CD14-positive monocyte (primary cell): ENCODE data around the gene GALNT12. TPM values are rescaled to one million over a fixed set of nuclear protein-coding genes. Genes with fewer than 3 reads are reported as not detected.

ENCODE experiments used
- DNase-seq, 3 donors: peaks; one replicate each; pipeline ENCODE4 v3.0.0-alpha.2; 2011 to 2022
- H2AFZ ChIP-seq: 2 replicates; pipeline ENCODE4 v1.6.0; 2012; ENCODE audit warnings: mild to moderate bottlenecking, low read depth, low read length, inconsistent platforms; ENCODE audit not compliant: insufficient read depth, poor library complexity, severe bottlenecking
- H3K27ac ChIP-seq, 2 donors: 1 replicate in 1 of 2; 2 replicates in 1 of 2; pipeline ENCODE4 v1.5.1; 2012 to 2013; ENCODE audit warnings: low read length in 2 of 2, control low read depth in 1 of 2, inconsistent platforms in 1 of 2, low read depth in 1 of 2, mild to moderate bottlenecking in 1 of 2
- H3K27me3 ChIP-seq, 2 donors: one replicate each; pipeline versions ENCODE4 v1.6.0 to v1.6.1; 2011 to 2013; ENCODE audit warnings: low read length in 2 of 2; ENCODE audit not compliant: control insufficient read depth in 2 of 2, insufficient read depth in 2 of 2
- H3K36me3 ChIP-seq, 2 donors: replicated peaks in 1 of 2; 1 replicate in 1 of 2; 2 replicates in 1 of 2; pipeline versions ENCODE4 v1.5.1 to v1.6.1; 2012 to 2013; ENCODE audit warnings: low read length in 2 of 2, control low read depth in 1 of 2, inconsistent platforms in 1 of 2, mild to moderate bottlenecking in 1 of 2; ENCODE audit not compliant: insufficient read depth in 2 of 2, control insufficient read depth in 1 of 2
- H3K4me1 ChIP-seq, 2 donors: 1 replicate in 1 of 2; 2 replicates in 1 of 2; pipeline versions ENCODE4 v1.5.1 to v1.6.1; 2012 to 2013; ENCODE audit warnings: low read length in 2 of 2, control low read depth in 1 of 2, inconsistent platforms in 1 of 2, mild to moderate bottlenecking in 1 of 2, moderate library complexity in 1 of 2; ENCODE audit not compliant: insufficient read depth in 2 of 2, control insufficient read depth in 1 of 2
- H3K4me2 ChIP-seq: replicated peaks from 2 replicates; pipeline ENCODE3; 2012; ENCODE audit warnings: low read length, moderate library complexity, mild to moderate bottlenecking; ENCODE audit not compliant: poor library complexity, severe bottlenecking; ENCODE audit errors: extremely low read depth
- H3K4me3 ChIP-seq, 3 experiments: fragments of 200-600 bp in 1 of 3; sonication (generic) in 1 of 3; replicated peaks in 1 of 3; 1 replicate in 2 of 3; 2 replicates in 1 of 3; pipeline ENCODE4 v1.5.1; 2011 to 2013; ENCODE audit warnings: low read length in 3 of 3, mild to moderate bottlenecking in 3 of 3, control low read depth in 2 of 3, low read depth in 2 of 3, inconsistent platforms in 1 of 3, moderate library complexity in 1 of 3
- H3K79me2 ChIP-seq: 2 replicates; pipeline ENCODE4 v1.6.0; 2012; ENCODE audit warnings: mild to moderate bottlenecking, control low read depth, inconsistent platforms, low read length, moderate library complexity; ENCODE audit not compliant: insufficient read depth
- H3K9ac ChIP-seq: 2 replicates; pipeline ENCODE4 v1.6.0; 2017; ENCODE audit warnings: low read length, mild to moderate bottlenecking; ENCODE audit not compliant: insufficient read depth, poor library complexity, severe bottlenecking
- H3K9me3 ChIP-seq, 2 donors: replicated peaks in 1 of 2; 1 replicate in 1 of 2; 2 replicates in 1 of 2; pipeline versions ENCODE4 v1.5.1 to v1.6.1; 2012 to 2013; ENCODE audit warnings: low read length in 2 of 2, control low read depth in 1 of 2; ENCODE audit not compliant: control insufficient read depth in 1 of 2, insufficient read depth in 1 of 2
- H4K20me1 ChIP-seq: 2 replicates; pipeline ENCODE4 v1.6.0; 2012; ENCODE audit warnings: mild to moderate bottlenecking, low read length, control low read depth, moderate library complexity; ENCODE audit not compliant: insufficient read depth
- H3K27ac Mint-ChIP-seq, 7 donors: one replicate each; pipeline ENCODE4 v1.8.0; 2020; ENCODE audit warnings: mild to moderate bottlenecking in 7 of 7, mixed read lengths in 7 of 7, moderate library complexity in 6 of 7, inconsistent platforms in 2 of 7
- H3K27me3 Mint-ChIP-seq, 3 donors: one replicate each; pipeline ENCODE4 v1.8.0; 2021 to 2022; ENCODE audit warnings: low read depth in 3 of 3, mild to moderate bottlenecking in 3 of 3, mixed read lengths in 3 of 3, moderate library complexity in 3 of 3, inconsistent platforms in 1 of 3
- H3K36me3 Mint-ChIP-seq, 2 donors: one replicate each; pipeline ENCODE4 v1.8.0; 2020; ENCODE audit warnings: mixed read lengths in 2 of 2, inconsistent platforms in 1 of 2, mild to moderate bottlenecking in 1 of 2
- H3K4me1 Mint-ChIP-seq: one replicate; pipeline ENCODE4 v1.8.0; 2020; ENCODE audit warnings: mild to moderate bottlenecking, mixed read lengths
- H3K4me3 Mint-ChIP-seq, 2 donors: one replicate each; pipeline ENCODE4 v1.8.0; 2020; ENCODE audit warnings: mild to moderate bottlenecking in 2 of 2, mixed read lengths in 2 of 2, moderate library complexity in 1 of 2
- H3K9me3 Mint-ChIP-seq, 7 donors: one replicate each; pipeline ENCODE4 v1.8.0; 2020 to 2022; ENCODE audit warnings: mixed read lengths in 7 of 7, mild to moderate bottlenecking in 6 of 7, moderate library complexity in 6 of 7, inconsistent platforms in 2 of 7
- WGBS: methylation state at CpG from one replicate; pipeline ENCODE4 v1.1.5; 2013; ENCODE audit warnings: missing lambda C conversion rate; ENCODE audit not compliant: insufficient coverage; 5-methylcytosine and 5-hydroxymethylcytosine counted together
- intact Hi-C, 2 donors: fragments of 100-400 bp; cut with micrococcal nuclease; formaldehyde crosslinking; loops; one replicate each; pipeline versions ENCODE4 v1.15.0 to v1.15.1; 2023
- polyA plus RNA-seq, 3 donors: library from polyadenylated mRNA; depleted of rRNA in 1 of 3; unstranded in 2 of 3; stranded (reverse) in 1 of 3; fragments of 300-500 nt in 2 of 3; fragments of >200 nt in 1 of 3; fragmentation: Illumina TruSeq in 2 of 3; gene quantifications; 1 replicate in 2 of 3; 2 replicates in 1 of 3; pipeline ENCODE4 v1.2.3, GENCODE V29; 2012 to 2021
- TF ChIP-seq, protein P1 (sequence below): fragments of 200-600 bp; IDR thresholded peaks from one replicate; pipeline ENCODE4 v1.8.0; 2022; ENCODE audit warnings: antibody characterized with exemption, mild to moderate bottlenecking

The GALNT12 gene
- polyA plus RNA-seq, 3 donors = 0.16 TPM; not detected in 2

DNA sequence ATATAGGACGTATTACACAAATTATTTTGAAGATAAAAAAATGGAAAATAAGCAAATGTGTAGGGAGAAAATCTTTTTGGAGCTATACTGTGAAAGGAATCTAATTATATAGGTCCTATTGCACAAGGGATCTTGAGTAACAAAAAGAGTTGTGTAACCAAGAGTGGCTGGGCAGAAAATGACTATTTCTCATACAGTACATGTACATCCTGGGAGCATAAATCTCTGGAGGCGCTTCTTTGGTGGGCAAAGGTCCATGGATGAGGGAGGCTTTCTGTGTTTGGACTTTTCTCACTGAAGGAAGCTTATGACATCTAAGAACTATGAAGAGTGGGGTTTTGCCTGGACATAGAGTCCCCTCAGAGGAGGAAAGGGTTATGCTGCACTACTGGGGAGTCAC, 40.9 kb upstream of the GALNT12 start:
- intact Hi-C loops = no loop called here
- H3K4me1 Mint-ChIP-seq = peaks cover 37% of the 10 kb centered on the region

DNA sequence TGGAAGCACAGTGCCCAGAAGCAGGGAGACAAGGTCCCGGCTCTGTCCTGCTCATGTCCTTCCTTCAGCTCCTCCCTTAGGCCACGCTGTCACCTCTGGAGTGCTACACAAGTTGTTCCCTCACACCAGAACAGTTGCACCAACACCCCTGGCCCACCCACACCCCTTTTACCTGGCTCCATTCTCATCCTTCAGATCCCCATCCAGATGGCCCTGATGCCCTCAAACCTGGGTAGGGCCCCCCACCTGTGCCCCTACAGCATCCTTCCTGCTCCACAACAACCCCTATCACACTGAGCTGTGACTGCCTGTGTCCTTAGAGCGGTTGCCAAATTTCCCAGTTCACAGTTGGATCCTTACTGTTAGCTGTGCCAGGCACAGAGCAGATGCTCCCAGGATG, 40.3 kb upstream of the GALNT12 start:
- intact Hi-C loops = no loop called here
- H3K27ac Mint-ChIP-seq = peak overlapping the region in 3 of 7 donors; percentile 31 to 68 (median 68)
- H3K4me1 ChIP-seq = peaks cover 23 to 27% of the 10 kb centered on the region in 2 donors
- WGBS = 78% methylated on average over 2 of the region's 3 CpGs
- peaks cover 37% of the 10 kb centered on the region for H3K4me1 Mint-ChIP-seq
- H3K79me2 ChIP-seq = no peaks in the 10 kb centered on the region
- H3K9me3 ChIP-seq = no peaks in the 10 kb centered on the region
- no peaks in the 10 kb centered on the region for H4K20me1 ChIP-seq
- H3K36me3 Mint-ChIP-seq = peaks cover 0 to 4% of the 10 kb centered on the region in 2 donors
- no peak overlapping the region for H3K4me3 Mint-ChIP-seq
- H3K9me3 Mint-ChIP-seq = peaks cover 0 to 8% (median 4%) of the 10 kb centered on the region in 7 donors
- H3K4me2 ChIP-seq = peak overlapping the region; percentile 60
- H3K27ac ChIP-seq = peak overlapping the region in 1 of 2 donors; percentile 48
- H3K27me3 Mint-ChIP-seq = peaks cover 0 to 3% (median 0%) of the 10 kb centered on the region in 3 donors
- no peak for DNase-seq
- H3K36me3 ChIP-seq = no peaks in the 10 kb centered on the region
- H3K4me3 ChIP-seq = peak overlapping the region in 1 of 3 experiments; percentile 38
- H3K27me3 ChIP-seq = no peaks in the 10 kb centered on the region
- TF ChIP-seq, protein P1, sequence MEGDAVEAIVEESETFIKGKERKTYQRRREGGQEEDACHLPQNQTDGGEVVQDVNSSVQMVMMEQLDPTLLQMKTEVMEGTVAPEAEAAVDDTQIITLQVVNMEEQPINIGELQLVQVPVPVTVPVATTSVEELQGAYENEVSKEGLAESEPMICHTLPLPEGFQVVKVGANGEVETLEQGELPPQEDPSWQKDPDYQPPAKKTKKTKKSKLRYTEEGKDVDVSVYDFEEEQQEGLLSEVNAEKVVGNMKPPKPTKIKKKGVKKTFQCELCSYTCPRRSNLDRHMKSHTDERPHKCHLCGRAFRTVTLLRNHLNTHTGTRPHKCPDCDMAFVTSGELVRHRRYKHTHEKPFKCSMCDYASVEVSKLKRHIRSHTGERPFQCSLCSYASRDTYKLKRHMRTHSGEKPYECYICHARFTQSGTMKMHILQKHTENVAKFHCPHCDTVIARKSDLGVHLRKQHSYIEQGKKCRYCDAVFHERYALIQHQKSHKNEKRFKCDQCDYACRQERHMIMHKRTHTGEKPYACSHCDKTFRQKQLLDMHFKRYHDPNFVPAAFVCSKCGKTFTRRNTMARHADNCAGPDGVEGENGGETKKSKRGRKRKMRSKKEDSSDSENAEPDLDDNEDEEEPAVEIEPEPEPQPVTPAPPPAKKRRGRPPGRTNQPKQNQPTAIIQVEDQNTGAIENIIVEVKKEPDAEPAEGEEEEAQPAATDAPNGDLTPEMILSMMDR = no peak
- peak overlapping the region; percentile 48 for H2AFZ ChIP-seq
- peak overlapping the region; percentile 15 for H3K9ac ChIP-seq

More for the DNA sequence above, 40.9 kb upstream of the GALNT12 start:
- Histone ChIP-seq H3K4me1 (peaks cover 23 to 27% of the 10 kb centered on the region in 2 donors), H3K36me3 (no peaks in the 10 kb centered on the region), H3K9ac (peak overlapping the region; percentile 15), H3K9me3 (no peaks in the 10 kb centered on the region), H4K20me1 (no peaks in the 10 kb centered on the region), H3K79me2 (no peaks in the 10 kb centered on the region), H3K4me2 (peak overlapping the region; percentile 60), H3K27ac (peak overlapping the region in 1 of 2 donors; percentile 48), H3K4me3 (peak overlapping the region in 1 of 3 experiments; percentile 38), H3K27me3 (no peaks in the 10 kb centered on the region), H2AFZ (peak overlapping the region; percentile 48)
- peak overlapping the region in 1 of 2 donors; percentile 40 for H3K4me3 Mint-ChIP-seq
- peaks cover 0 to 8% (median 4%) of the 10 kb centered on the region in 7 donors for H3K9me3 Mint-ChIP-seq
- TF ChIP-seq, protein P1 = no peak
- H3K36me3 Mint-ChIP-seq = peaks cover 0 to 4% of the 10 kb centered on the region in 2 donors
- peak overlapping the region in 5 of 7 donors; percentile 25 to 86 (median 79) for H3K27ac Mint-ChIP-seq
- peak; percentile 57 to 81 (median 72) for DNase-seq
- peaks cover 0 to 3% (median 0%) of the 10 kb centered on the region in 3 donors for H3K27me3 Mint-ChIP-seq
- no CpG with 5 or more reads among the region's 2 CpGs for WGBS
